ENCODE results near the gene GRK4. TPM values are rescaled to one million over a fixed set of nuclear protein-coding genes. Genes with fewer than 3 reads are reported as not detected.

GRK4 gene
- polyA plus RNA-seq, 1 of the 3 experiments (the other 2 are of a cell fraction): 2.7 TPM

DNA sequence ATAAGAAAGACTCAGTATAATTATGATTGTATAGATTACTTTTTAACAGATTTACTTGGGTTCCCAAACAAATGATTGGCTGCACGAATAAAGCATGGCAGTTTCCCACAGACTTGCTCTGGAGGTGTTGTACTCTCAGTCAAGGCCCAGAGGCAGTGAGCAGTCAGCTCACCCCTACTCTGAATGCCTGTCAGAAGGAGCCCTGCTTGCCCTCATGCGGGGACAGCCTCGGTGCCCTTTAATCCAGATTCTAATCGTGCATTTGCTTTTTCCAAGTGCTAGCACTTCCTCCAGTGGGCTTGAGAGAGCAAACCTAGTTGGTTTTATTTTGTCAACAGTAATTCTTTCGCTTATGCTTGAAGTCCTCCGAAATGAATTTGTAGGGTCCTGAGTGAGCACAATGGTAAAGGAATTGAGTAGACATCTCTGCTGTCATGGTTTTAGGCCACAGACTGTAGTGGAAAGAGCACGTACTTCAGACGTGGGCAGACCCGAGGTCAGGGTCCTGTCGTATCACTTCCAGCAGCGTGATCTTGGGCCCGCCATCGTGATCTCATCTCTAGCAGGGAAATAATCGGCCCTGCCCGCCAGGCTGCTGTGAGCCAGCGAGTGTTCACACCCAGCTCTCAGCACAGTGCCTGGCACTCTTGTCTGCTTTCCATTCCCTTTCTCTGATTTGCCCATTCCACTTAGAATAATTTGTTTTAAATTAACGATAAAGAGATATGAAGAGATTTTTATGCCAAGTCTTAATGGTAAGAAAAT lies 48.3 kb downstream of the GRK4 start:
- no peak overlapping the region for H3K4me2 ChIP-seq

GRCh38 chr4:3013323-3013722 lies 50.0 kb downstream of the GRK4 start:
- Histone ChIP-seq H3K4me1 (ENCODE audit: control insufficient read depth in 1 of 2, insufficient read depth in 2 of 2, low read depth in 1 of 2, low read length in 1 of 2) (peaks cover 5 to 12% of the 10 kb centered on the region in 2 experiments; a peak in 3 of 4 replicates), H3K9me2 (no peaks in the 10 kb centered on the region), H3K4me2 (no peak overlapping the region), H2AFZ (ENCODE audit: low read depth) (no peak overlapping the region), H3K9me3 (no peaks in the 10 kb centered on the region), H4K20me1 (ENCODE audit: insufficient read depth) (no peaks in the 10 kb centered on the region), H3K9ac (no peak overlapping the region), H3K79me2 (ENCODE audit: insufficient read depth) (no peaks in the 10 kb centered on the region), H3K4me3 (ENCODE audit: low read depth in 2 of 2, low read length in 1 of 2) (no peak overlapping the region), H3K36me3 (replicated peaks in 1 of 2; ENCODE audit: control insufficient read depth in 1 of 2, insufficient read depth in 2 of 2, low read length in 1 of 2) (no peaks in the 10 kb centered on the region), H3K27me3 (ENCODE audit: insufficient read depth) (no peaks in the 10 kb centered on the region), H3K27ac (ENCODE audit: low read depth in 2 of 2, low read length in 1 of 2) (no peak overlapping the region), H3F3A (replicated peaks; ENCODE audit: insufficient read depth) (peaks cover 7% of the 10 kb centered on the region)
- no peak for DNase-seq
- ChIA-PET CTCF (interaction anchor here (1.0 to 1.1 kb wide), 2 partner anchors 25 to 35 kb away, joined by 3 to 7 read pairs; no protein-coding TSS in a partner anchor), POLR2A (no interaction called here)
- WGBS (ENCODE audit: low lambda C conversion rate): 96% methylated on average over 7 of the region's 7 CpGs
- TF ChIP-seq MXI1 (IDR thresholded peaks at IDR 0.05; ENCODE audit: low read depth, low read length) (no peak), JUND (IDR thresholded peaks at IDR 0.05) (no peak), NFIC (IDR thresholded peaks at IDR 0.05; ENCODE audit: borderline replicate concordance) (no peak), FOXM1 (IDR thresholded peaks at IDR 0.05; ENCODE audit: low read depth) (no peak), MEF2A (IDR thresholded peaks at IDR 0.05; ENCODE audit: borderline replicate concordance, low read depth) (no peak), USF1 (IDR thresholded peaks at IDR 0.05; ENCODE audit: borderline replicate concordance, low read depth) (no peak), CTCF (IDR thresholded peaks at IDR 0.05) (no peak), YY1 (IDR thresholded peaks at IDR 0.05; ENCODE audit: low read depth) (no peak), POLR2AphosphoS5 (IDR thresholded peaks at IDR 0.05; ENCODE audit: low read depth, low read length) (no peak), MAX (IDR thresholded peaks at IDR 0.05; ENCODE audit: low read depth) (no peak), TAF1 (IDR thresholded peaks at IDR 0.05; ENCODE audit: borderline replicate concordance, low read depth, low read length) (no peak)

More for the DNA sequence above, 48.3 kb downstream of the GRK4 start:
- H3K27ac ChIP-seq (ENCODE audit: low read depth in 2 of 2, low read length in 1 of 2): peak overlapping the region in 1 of 2 experiments; percentile 64; a peak in 1 of 4 replicates
- H3K27me3 ChIP-seq (ENCODE audit: insufficient read depth): no peaks in the 10 kb centered on the region
- CTCF ChIA-PET: interaction anchor here (2.3 kb wide), 1 partner anchor 33 kb away, joined by 8 read pairs; no protein-coding TSS in a partner anchor
- H3F3A ChIP-seq (replicated peaks; ENCODE audit: insufficient read depth): peaks cover 7% of the 10 kb centered on the region
- H2AFZ ChIP-seq (ENCODE audit: low read depth): no peak overlapping the region
- no peaks in the 10 kb centered on the region for H3K9me2 ChIP-seq
- no peak for TF ChIP-seq GABPA (IDR thresholded peaks at IDR 0.05; ENCODE audit: low read depth)
- TF ChIP-seq CTCF (IDR thresholded peaks at IDR 0.05): no peak
- TF ChIP-seq PBX3 (IDR thresholded peaks at IDR 0.05): no peak
- no peak for TF ChIP-seq TAF1 (IDR thresholded peaks at IDR 0.05; ENCODE audit: borderline replicate concordance, low read depth, low read length)
- no peak for TF ChIP-seq TEAD4 (IDR thresholded peaks at IDR 0.05; ENCODE audit: borderline replicate concordance, insufficient read depth)
- TF ChIP-seq SMC3 (IDR thresholded peaks at IDR 0.05; ENCODE audit: low read depth, low read length): no peak
- no peaks in the 10 kb centered on the region for H4K20me1 ChIP-seq (ENCODE audit: insufficient read depth)
- no peak for DNase-seq
- WGBS (ENCODE audit: low lambda C conversion rate): 91% methylated on average over 17 of the region's 17 CpGs
- H3K4me3 ChIP-seq (ENCODE audit: low read depth in 2 of 2, low read length in 1 of 2): no peak overlapping the region
- no peaks in the 10 kb centered on the region for H3K36me3 ChIP-seq (replicated peaks in 1 of 2; ENCODE audit: control insufficient read depth in 1 of 2, insufficient read depth in 2 of 2, low read length in 1 of 2)
- H3K4me1 ChIP-seq (ENCODE audit: control insufficient read depth in 1 of 2, insufficient read depth in 2 of 2, low read depth in 1 of 2, low read length in 1 of 2): peaks cover 4 to 5% of the 10 kb centered on the region in 2 experiments; a peak in 3 of 4 replicates
- H3K9ac ChIP-seq: no peak overlapping the region
- POLR2A ChIA-PET: no interaction called here
- H3K9me3 ChIP-seq: no peaks in the 10 kb centered on the region
- no peaks in the 10 kb centered on the region for H3K79me2 ChIP-seq (ENCODE audit: insufficient read depth)
